GM21528 (cell line): Measurements from ENCODE around the gene COLEC12.

Experiments used
- ATAC-seq: cut with Tn5 transposase; IDR thresholded peaks from one replicate; pipeline ENCODE4 v1.9.1; 2021; ENCODE audit warnings: mild to moderate bottlenecking, moderate library complexity; ENCODE audit not compliant: unreplicated experiment, low FRiP score

Gene COLEC12

GRCh38 chr18:364256-364826, 136.2 kb downstream of the COLEC12 start:
- no peak for ATAC-seq

- ATAC-seq, result no peak
Observed at GRCh38 chr18:363301-364085, 137.0 kb downstream of the COLEC12 start.

- no peak for ATAC-seq
Observed at GRCh38 chr18:362311-363290, 137.9 kb downstream of the COLEC12 start.

DNA sequence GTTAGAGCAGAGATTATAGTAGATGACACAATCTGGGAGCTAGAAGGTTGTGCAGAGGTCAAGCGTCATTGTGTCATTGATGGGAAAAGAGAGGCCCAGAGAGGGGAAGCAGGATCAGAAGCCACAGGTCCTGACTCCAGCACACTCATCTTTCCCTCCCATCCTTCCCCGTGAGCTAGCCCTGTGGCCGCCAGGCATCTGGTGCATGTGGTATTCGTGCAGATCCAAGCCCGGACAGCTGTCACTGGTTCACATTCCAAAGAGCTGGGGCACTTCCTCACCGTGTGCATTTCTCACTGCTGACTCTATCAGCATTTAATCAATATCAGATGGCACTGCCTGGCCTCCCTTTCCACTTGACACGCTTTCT, 138.6 kb downstream of the COLEC12 start:
- no peak for ATAC-seq

- ATAC-seq, result no peak
Observed at GRCh38 chr18:361100-361732, 139.3 kb downstream of the COLEC12 start.

DNA sequence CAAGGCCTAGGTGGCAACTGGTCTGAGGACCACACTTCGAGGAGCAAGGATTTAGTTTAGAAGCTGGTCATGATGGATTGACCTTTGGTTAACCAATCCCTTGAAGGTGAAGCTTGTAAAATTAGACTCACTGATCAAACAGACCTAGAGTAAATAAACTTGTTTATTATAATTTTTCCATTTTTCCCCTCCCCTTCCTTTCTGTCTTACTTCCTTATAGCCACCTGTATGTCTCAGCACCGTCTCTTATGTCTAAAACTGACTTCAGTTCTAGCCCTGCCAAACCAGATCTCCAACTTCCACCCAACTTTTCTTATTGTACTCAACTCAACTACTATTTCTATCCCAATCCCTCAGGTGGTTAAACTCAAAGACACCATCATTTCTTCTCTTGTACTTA, 139.8 kb downstream of the COLEC12 start:
- no peak for ATAC-seq

DNA sequence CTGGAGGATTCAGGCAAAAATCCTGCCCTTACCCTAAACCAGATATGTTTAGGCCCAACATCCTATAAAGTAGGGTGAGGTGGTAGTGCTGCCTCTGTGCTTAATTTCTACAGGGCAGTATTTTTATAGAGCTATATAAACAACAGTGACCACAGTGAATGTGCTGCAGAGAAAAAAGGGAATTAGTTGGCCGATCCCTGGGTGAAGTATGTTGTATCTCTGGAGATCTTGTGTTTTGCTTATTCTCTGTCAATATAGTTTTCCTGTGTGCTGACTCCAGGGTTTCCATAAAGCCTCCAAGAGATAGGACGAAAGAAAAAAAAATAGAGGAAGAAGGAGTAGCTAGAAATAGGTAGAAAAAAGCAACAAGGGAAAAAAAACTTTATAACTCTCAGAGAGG, 143.7 kb downstream of the COLEC12 start:
- no peak for ATAC-seq

- ATAC-seq, result no peak
Observed at GRCh38 chr18:355678-356077, 144.8 kb downstream of the COLEC12 start.

DNA sequence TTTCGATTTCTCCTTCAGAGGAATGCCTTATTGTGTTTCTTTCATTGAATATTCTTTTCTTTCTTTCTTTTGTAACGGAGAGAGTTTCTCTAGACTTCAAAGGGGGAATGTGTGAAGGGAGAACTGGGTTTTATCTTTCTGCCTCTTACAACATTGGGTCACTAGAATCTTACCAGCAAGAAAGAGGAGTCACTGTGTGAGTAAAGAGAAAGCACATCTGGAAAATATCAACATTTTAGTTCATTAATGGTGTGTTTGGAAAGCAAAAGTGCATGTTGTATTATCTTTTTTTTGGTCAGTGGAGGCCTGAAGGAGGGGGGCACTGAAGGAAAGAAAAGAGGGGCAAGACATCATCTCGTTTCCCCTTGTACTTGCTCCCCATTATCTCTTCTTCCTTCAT, 146.0 kb downstream of the COLEC12 start:
- ATAC-seq, result no peak

DNA sequence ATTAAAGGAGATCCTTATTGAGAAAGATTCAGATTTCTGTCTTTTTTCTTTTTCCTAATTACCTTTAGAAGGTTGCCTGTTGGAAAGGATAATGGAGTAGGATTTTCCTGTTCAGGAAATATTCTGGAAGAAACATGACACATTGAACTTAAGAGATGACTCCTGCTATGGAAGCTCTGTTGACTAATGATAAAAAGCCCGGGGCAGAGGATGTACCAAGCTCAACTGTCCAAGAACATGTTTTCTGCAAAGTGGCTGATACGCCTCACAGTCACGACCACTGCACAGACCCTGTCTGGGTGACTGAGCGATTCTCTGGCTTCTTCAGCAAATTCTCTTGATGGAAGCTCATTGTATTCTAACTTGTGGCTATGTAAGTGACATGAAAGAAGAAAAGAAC, 146.5 kb downstream of the COLEC12 start:
- ATAC-seq, result no peak

DNA sequence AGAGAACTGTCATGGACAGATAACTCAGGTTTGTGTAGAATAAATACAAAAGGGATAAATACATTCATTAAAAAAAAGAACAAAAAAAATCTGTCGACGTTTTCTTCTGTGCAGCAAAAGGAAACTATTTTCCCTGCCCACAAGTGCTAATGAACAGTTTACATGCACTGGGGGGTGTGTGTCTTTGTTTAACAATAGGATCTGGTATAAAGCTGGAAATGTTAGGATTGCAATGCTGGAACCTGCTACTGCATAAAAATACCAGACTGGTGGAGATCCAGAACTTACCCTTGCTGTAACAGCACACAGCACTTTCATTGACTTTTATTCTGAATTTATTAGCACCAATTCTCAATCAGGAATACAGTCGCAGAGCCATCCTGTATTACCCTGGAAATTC, 148.1 kb downstream of the COLEC12 start:
- no peak for ATAC-seq

- no peak for ATAC-seq
Observed at GRCh38 chr18:350953-351572, 149.4 kb downstream of the COLEC12 start.

DNA sequence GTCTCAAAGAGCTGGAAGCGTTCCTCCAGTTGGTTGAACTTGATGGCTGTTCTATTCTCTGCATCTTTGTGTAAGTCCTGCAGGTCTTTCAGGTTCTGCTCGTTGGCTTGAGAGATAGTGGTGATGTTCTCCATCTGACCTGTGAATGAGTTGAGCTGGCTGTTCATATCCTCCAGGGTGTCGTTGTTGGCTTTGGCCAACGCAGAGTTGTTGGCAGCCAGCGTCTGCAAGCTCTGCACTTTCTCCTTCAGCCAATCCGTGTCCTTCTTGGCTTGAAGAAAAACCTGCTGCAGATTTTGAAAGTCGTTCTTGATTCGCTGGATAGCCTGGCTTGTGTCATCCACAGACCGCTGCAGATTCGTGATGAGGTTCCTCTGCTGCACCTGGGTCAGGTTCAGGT, 153.9 kb downstream of the COLEC12 start:
- no peak for ATAC-seq

DNA sequence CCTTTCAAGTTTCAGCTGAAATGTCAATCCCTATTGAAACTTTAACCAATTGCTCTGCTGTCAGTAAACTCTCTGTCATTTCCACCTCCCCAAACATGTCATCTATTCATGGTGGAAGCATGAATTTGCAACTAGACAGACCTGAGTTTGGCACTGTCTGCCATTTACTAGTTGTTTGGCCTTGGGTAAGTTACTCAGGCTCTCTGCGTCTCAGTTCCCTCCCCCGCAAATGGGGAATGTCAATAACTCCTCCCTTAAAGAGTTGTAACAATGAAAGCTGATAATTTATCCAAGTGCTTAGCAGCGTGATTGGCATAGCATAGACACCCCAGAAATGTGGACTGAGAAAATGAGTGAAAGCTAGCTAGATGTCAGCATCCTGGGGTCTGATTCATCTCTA, 159.4 kb downstream of the COLEC12 start:
- no peak for ATAC-seq

- ATAC-seq, result no peak
Observed at GRCh38 chr18:340044-340443, 160.5 kb downstream of the COLEC12 start.

GRCh38 chr18:339200-339599, 161.3 kb downstream of the COLEC12 start:
- no peak for ATAC-seq

DNA sequence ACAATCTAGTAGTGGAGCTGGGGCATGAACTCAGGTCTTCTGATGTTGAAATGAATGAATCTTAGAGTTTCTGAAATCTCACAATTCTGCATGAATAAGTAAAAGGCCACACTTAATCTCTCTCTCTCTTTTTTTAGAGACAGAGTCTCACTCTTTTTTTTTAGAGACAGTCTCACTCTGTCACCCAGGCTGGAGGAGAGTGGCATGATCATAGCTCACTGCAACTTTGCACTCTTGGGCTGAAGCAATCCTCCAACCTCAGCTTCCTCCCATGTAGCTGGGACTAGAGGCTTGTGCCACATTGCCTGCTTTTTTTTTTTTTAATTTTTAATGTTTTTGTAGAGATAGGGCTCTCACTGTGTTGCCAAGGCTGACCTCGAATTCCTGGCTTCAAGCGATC, 163.8 kb downstream of the COLEC12 start:
- no peak for ATAC-seq

DNA sequence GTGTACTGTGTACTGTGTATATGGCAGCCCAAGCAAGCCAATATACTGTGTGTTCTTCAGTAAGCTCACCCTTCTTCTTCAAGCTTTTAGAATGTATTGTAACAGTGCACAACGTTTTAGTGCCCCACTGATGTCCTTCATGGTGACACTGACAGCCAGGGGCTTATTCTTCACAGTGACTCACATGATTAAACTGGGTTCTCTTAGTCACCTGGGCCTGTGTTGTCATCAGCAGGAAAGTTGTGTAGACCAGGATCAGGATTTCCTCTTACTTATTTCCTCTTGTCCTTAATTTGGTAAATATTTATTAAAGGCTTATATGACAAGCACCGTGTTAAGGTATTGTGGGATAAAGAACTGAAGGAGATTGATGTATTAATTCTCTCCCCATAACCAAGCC, 164.8 kb downstream of the COLEC12 start:
- ATAC-seq, result no peak

GRCh38 chr18:334575-335132, 165.8 kb downstream of the COLEC12 start:
- no peak for ATAC-seq
